Measurements from ENCODE around the gene PDE6C. TPM values are rescaled to one million over a fixed set of nuclear protein-coding genes. Genes with fewer than 3 reads are reported as not detected.
"Not testable (repeated sequence)": the region's sequence is repeated elsewhere in the genome, so short reads cannot be mapped to it uniquely, and the experiment has no call there.

The PDE6C gene
- total RNA-seq, 1 donor from 2014 or later: not detected

DNA sequence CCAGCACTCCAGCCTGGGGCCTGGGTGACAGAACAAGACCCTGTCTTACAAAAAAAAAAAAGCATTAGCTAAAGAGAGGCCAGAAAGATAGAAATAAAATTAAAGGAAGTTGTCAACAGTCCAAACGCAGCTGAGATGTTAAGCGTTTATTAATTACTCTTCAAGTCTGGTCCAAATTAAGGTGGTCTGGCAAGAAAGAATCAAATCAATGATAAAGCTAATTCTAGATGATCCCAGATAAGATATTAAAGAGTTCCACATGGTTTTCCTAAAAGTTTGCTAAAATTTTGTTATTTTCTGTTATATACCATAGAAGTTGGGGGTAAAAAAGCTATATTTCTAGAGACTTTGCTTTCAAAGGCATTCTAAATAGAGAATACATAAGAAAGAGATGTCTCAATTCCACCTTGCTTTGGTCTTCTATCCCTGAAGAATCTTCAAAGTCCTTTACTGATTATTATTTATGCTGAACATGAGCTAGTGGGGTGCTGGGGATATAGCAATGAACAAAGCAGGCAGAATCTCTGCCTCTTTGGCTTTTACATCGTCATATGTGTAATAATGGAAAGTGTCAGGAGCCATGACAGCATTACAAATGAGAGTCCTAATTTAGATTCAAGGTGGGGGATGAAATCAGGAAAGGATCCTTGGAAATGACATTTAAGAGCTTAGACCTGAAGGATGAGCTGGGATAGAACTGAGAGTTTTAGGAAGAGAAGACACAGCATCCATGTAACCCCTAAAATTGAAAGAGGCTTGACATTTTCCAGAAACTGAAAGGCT lies 66.7 kb downstream of the PDE6C start:
- no peaks in the 10 kb centered on the region for H3K27me3 Mint-ChIP-seq
- intact Hi-C loops (cut with micrococcal nuclease): loop anchor here (10.0 kb wide), 1 partner anchor 124 kb away; no protein-coding TSS in a partner anchor
- H3K36me3 Mint-ChIP-seq (ENCODE audit: low read depth): peaks cover 20% of the 10 kb centered on the region
- no peak overlapping the region for H3K4me3 Mint-ChIP-seq
- DNase-seq: no peak
- H3K9me3 Mint-ChIP-seq: no peaks in the 10 kb centered on the region
- no peak overlapping the region for H3K27ac Mint-ChIP-seq
- no peaks in the 10 kb centered on the region for H3K4me1 Mint-ChIP-seq

DNA sequence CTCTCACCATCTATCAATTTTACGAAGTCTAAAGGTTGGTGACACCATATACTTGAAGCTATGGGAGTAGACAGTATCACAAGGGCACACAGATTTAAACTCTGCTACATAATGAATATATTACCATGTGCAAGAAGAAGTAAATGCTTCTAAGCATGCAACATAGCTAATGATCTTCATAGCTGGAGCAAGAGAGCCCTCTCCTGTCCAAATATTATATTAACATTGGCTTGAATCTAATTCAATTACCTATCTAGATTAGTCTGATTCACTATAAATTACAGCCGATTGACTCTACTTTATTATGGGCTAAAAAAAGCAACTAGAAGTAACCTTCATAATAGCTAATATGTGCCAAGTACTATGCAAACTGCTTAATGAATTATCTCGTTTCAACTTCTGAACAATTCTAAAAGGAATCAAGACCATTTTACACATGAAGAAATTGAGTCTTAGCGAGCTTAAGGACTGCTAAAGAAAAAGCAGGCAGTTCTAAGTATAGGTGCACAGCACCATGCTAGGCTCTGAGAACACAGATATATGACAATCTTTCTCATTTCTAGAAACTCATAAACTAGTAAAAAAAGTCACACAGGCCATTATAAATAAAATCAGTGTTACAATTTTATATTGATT lies 68.2 kb downstream of the PDE6C start:
- Mint-ChIP-seq H3K27ac (no peak overlapping the region), H3K9me3 (no peaks in the 10 kb centered on the region), H3K4me1 (no peaks in the 10 kb centered on the region), H3K27me3 (no peaks in the 10 kb centered on the region), H3K4me3 (no peak overlapping the region), H3K36me3 (ENCODE audit: low read depth) (peaks cover 17% of the 10 kb centered on the region)
- DNase-seq: no peak
- intact Hi-C loops (cut with micrococcal nuclease): no loop called here

DNA sequence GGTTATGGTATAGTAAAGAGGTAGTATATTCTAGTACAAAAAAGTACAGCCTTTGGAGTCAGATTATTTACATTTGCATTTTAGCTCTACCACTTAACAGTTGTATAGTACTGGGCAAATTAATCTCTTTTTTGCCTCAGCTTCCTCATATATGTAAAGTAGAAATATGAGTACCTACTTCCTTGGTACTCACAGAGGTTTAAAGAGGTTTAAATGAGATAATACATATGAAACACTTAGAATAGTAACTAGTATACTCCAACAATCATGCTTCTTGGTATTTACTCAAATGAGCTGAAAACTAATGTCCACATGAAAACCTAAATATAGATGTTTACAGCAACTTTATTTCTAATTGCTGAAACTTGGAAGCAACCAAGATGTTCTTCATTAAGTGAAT lies 75.4 kb downstream of the PDE6C start:
- intact Hi-C loops (cut with micrococcal nuclease): no loop called here
- no peak for DNase-seq
- H3K36me3 Mint-ChIP-seq (ENCODE audit: low read depth): peaks cover 23% of the 10 kb centered on the region
- H3K27ac Mint-ChIP-seq: no peak overlapping the region
- no peaks in the 10 kb centered on the region for H3K9me3 Mint-ChIP-seq
- H3K4me1 Mint-ChIP-seq: no peaks in the 10 kb centered on the region
- H3K27me3 Mint-ChIP-seq: no peaks in the 10 kb centered on the region
- H3K4me3 Mint-ChIP-seq: no peak overlapping the region

DNA sequence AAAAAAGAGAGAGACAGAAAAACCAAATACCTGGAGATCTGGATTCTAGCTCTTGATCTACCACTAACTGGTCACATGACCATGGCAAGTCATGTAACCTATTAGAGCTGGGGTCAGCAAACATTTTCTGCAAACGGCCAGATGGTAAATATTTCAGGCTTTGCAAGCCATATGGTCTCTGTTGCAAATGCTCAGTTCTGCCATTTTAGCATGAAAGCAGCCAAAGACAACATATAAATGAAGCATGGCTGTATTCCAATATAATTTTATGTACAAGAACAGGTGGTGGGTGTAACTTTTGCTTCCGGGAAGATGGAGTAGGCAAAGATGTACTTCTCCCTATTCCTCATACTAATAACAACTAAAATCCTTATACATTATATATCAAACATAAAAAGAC lies 83.4 kb downstream of the PDE6C start:
- intact Hi-C loops (cut with micrococcal nuclease): no loop called here
- H3K27ac Mint-ChIP-seq: no peak overlapping the region
- H3K4me3 Mint-ChIP-seq: no peak overlapping the region
- H3K4me1 Mint-ChIP-seq: peaks cover 7% of the 10 kb centered on the region
- no peaks in the 10 kb centered on the region for H3K27me3 Mint-ChIP-seq
- H3K9me3 Mint-ChIP-seq: no peaks in the 10 kb centered on the region
- no peak for DNase-seq
- peaks cover 43% of the 10 kb centered on the region for H3K36me3 Mint-ChIP-seq (ENCODE audit: low read depth)

GRCh38 chr10:93696582-93696981 lies 84.2 kb downstream of the PDE6C start:
- H3K4me3 Mint-ChIP-seq; H3K4me1 Mint-ChIP-seq; H3K27ac Mint-ChIP-seq; intact Hi-C loops (cut with micrococcal nuclease); H3K27me3 Mint-ChIP-seq; DNase-seq; H3K9me3 Mint-ChIP-seq: not testable (repeated sequence)
- peaks cover 42% of the 10 kb centered on the region for H3K36me3 Mint-ChIP-seq (ENCODE audit: low read depth)

DNA sequence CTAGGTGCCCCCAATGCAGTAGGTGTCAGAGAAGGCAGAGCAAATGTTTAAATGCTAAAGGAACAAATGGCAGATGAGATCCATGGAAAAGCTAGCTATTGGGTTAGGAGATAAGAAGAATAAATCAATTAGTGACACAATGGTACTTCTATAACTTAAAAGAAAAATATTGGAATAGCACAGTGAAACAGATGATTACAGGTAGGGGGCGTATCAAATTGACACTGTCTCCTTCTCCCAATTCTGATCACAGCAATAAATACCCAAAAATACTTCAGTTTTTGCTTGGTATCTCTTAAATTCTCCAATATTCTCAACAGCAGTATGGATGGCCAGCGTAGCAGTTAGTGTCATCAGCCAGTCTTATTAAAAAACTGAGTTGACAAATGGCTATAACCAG lies 84.9 kb downstream of the PDE6C start:
- Mint-ChIP-seq H3K27ac (no peak overlapping the region), H3K36me3 (ENCODE audit: low read depth) (peaks cover 39% of the 10 kb centered on the region), H3K9me3 (no peaks in the 10 kb centered on the region), H3K27me3 (no peaks in the 10 kb centered on the region), H3K4me1 (peaks cover 7% of the 10 kb centered on the region), H3K4me3 (no peak overlapping the region)
- intact Hi-C loops (cut with micrococcal nuclease): no loop called here
- no peak for DNase-seq

- Mint-ChIP-seq H3K27ac (no peak overlapping the region), H3K4me3 (no peak overlapping the region), H3K36me3 (ENCODE audit: low read depth) (peaks cover 15% of the 10 kb centered on the region), H3K27me3 (no peaks in the 10 kb centered on the region), H3K9me3 (no peaks in the 10 kb centered on the region), H3K4me1 (peaks cover 4% of the 10 kb centered on the region)
- peak; percentile 73 for DNase-seq
- intact Hi-C loops (cut with micrococcal nuclease): loop anchor here (1.0 to 10.0 kb wide), 5 partner anchors 113 to 853 kb away; partner anchors contain the start of genes CEP55, EXOC6 and HELLS
These were observed 89.5 kb downstream of the PDE6C start for GRCh38 chr10:93701866-93702209.

- peaks cover 10% of the 10 kb centered on the region for H3K4me1 Mint-ChIP-seq
- intact Hi-C loops (cut with micrococcal nuclease): loop anchor here (1.0 to 10.0 kb wide), 5 partner anchors 112 to 854 kb away; partner anchors contain the start of genes CEP55, EXOC6 and HELLS
- no peaks in the 10 kb centered on the region for H3K9me3 Mint-ChIP-seq
- H3K36me3 Mint-ChIP-seq (ENCODE audit: low read depth): peaks cover 10% of the 10 kb centered on the region
- H3K4me3 Mint-ChIP-seq: no peak within 1 kb of the TSS
- H3K27ac Mint-ChIP-seq: no peak within 1 kb of the TSS
- H3K27me3 Mint-ChIP-seq: no peaks in the 10 kb centered on the region
- DNase-seq: peak; percentile 97
These were observed 90.1 kb downstream of the PDE6C start, which contains the start of gene FRA10AC1 for GRCh38 chr10:93702210-93703001. Gene FRA10AC1 (minus strand): TSS chr10:93702592. CDS start chr10:93700106, 2,486 bp downstream.

- H3K27me3 Mint-ChIP-seq: no peaks in the 10 kb centered on the region
- no peaks in the 10 kb centered on the region for H3K9me3 Mint-ChIP-seq
- H3K4me1 Mint-ChIP-seq: peaks cover 16% of the 10 kb centered on the region
- H3K4me3 Mint-ChIP-seq: no peak overlapping the region
- H3K27ac Mint-ChIP-seq: no peak overlapping the region
- peaks cover 8% of the 10 kb centered on the region for H3K36me3 Mint-ChIP-seq (ENCODE audit: low read depth)
- intact Hi-C loops (cut with micrococcal nuclease): loop anchor here (2.0 to 10.0 kb wide), 4 partner anchors 112 to 854 kb away; partner anchors contain the start of genes EXOC6 and HELLS
- DNase-seq: peak; percentile 69
These were observed 90.7 kb downstream of the PDE6C start for GRCh38 chr10:93703066-93703465.

DNA sequence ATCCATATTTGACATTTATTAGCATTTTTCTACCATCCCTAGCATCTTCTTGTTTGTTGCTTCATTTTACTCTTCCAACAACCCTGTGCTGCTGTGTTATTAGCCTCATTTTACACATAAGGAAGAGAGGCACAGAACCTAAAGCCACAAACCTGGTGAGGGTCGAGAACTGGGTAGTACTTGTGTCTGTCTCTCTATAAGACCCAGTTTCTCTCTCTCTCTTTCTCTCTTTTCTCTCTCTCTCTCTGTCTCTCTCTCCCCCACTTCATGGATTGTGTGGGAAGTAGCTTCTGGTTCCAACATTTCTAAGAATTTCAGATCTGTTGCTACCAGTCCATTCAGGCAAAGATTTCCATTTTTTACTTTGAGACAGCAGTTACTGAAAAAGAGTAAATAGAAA lies 91.5 kb downstream of the PDE6C start:
- Mint-ChIP-seq H3K4me3 (peak overlapping the region; percentile 71), H3K9me3 (no peaks in the 10 kb centered on the region), H3K4me1 (peaks cover 16% of the 10 kb centered on the region), H3K27ac (peak overlapping the region; percentile 37), H3K27me3 (no peaks in the 10 kb centered on the region), H3K36me3 (ENCODE audit: low read depth) (peaks cover 7% of the 10 kb centered on the region)
- DNase-seq: no peak
- intact Hi-C loops (cut with micrococcal nuclease): loop anchor here (2.0 to 10.0 kb wide), 4 partner anchors 111 to 855 kb away; partner anchors contain the start of genes EXOC6 and HELLS

GRCh38 chr10:93704451-93704850 lies 92.1 kb downstream of the PDE6C start:
- H3K27ac Mint-ChIP-seq: no peak overlapping the region

GRCh38 chr10:93707623-93708022 lies 95.3 kb downstream of the PDE6C start:
- Mint-ChIP-seq H3K4me3 (no peak overlapping the region), H3K9me3 (no peaks in the 10 kb centered on the region), H3K27ac (no peak overlapping the region), H3K4me1 (peaks cover 16% of the 10 kb centered on the region), H3K36me3 (ENCODE audit: low read depth) (no peaks in the 10 kb centered on the region), H3K27me3 (no peaks in the 10 kb centered on the region)
- DNase-seq: no peak
- intact Hi-C loops (cut with micrococcal nuclease): loop anchor here (10.0 kb wide), 2 partner anchors 107 to 837 kb away; partner anchors contain the start of gene HELLS

More at GRCh38 chr10:93704451-93704850, 92.1 kb downstream of the PDE6C start:
- H3K27me3 Mint-ChIP-seq: no peaks in the 10 kb centered on the region
- DNase-seq: no peak
- intact Hi-C loops (cut with micrococcal nuclease): loop anchor here (10.0 kb wide), 2 partner anchors 110 to 840 kb away; partner anchors contain the start of gene HELLS
- no peaks in the 10 kb centered on the region for H3K9me3 Mint-ChIP-seq
- H3K4me3 Mint-ChIP-seq: no peak overlapping the region
- peaks cover 16% of the 10 kb centered on the region for H3K4me1 Mint-ChIP-seq
- peaks cover 3% of the 10 kb centered on the region for H3K36me3 Mint-ChIP-seq (ENCODE audit: low read depth)

DNA sequence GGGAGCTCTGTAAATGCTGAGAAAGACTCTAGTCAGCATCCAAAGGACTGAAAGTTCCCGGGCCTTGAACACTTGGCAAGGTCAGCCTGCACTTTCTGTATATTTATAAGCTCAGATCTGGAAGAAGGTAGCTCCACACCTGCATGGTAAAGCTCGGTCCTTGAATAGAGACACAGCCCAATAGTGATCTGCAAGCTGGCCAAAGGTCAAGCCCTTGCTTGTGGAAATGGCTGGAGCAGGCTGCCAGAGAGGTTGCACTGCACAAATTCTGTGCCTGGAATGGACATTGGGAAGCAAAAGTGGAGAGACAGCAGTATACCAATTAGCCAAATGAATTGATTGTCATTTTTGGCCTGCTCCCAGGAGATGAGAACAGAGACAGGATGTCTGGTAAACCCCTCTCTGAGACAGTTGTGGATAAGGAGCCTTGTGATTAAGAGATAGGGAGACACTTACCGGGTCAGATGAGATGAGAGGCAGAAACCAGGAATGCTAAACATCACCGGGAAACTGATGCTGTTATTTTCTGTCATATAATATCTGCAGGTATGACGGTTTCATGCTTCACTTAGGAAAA lies 98.1 kb downstream of the PDE6C start:
- no peaks in the 10 kb centered on the region for H3K27me3 Mint-ChIP-seq
- no peak overlapping the region for H3K4me3 Mint-ChIP-seq
- DNase-seq: no peak
- peaks cover 12% of the 10 kb centered on the region for H3K4me1 Mint-ChIP-seq
- H3K9me3 Mint-ChIP-seq: no peaks in the 10 kb centered on the region
- H3K36me3 Mint-ChIP-seq (ENCODE audit: low read depth): no peaks in the 10 kb centered on the region
- no peak overlapping the region for H3K27ac Mint-ChIP-seq
- intact Hi-C loops (cut with micrococcal nuclease): no loop called here

Data from activated CD4-positive, alpha-beta T cell treated with anti-CD3 and anti-CD28 coated beads, Interleukin-2, amount 10 ng/mL, durations not matched to agents 24 days and 14 days (primary cell).